Caco-2 (cell line): ENCODE results near the gene CEP112. TPM values are rescaled to one million over a fixed set of nuclear protein-coding genes. Genes with fewer than 3 reads are reported as not detected.

Experiments
- BruUV-seq: library from RNA; stranded (reverse); fragments of 400-500 nt; replicated peaks from 2 replicates; lab custom pipeline; 2021; lab: Mats Ljungman, UMichigan
- CTCF ChIA-PET: fragments of 300-600 bp; sonication (Branson Sonifier 250); formaldehyde crosslinking; loops from one replicate; lab custom pipeline; 2022; ENCODE audit warnings: antibody characterized with exemption; lab: Charles Lee
- POLR2A ChIA-PET: fragments of 300-600 bp; sonication (Branson Sonifier 250); formaldehyde crosslinking; loops from one replicate; lab custom pipeline; 2022; ENCODE audit warnings: antibody characterized with exemption; lab: Charles Lee
- DNase-seq, 2 experiments: peaks; one replicate each; pipeline versions ENCODE4 v3.0.0 to v3.0.0-alpha.2; 2020 to 2022
- H3K27me3 ChIP-seq: replicated peaks from 2 replicates; pipeline ENCODE4 v1.6.0; 2011; ENCODE audit warnings: low read length; ENCODE audit not compliant: control insufficient read depth, insufficient read depth
- H3K36me3 ChIP-seq: 2 replicates; pipeline ENCODE4 v1.5.1; 2011; ENCODE audit warnings: low read length; ENCODE audit not compliant: control insufficient read depth, insufficient read depth
- H3K4me1 ChIP-seq: fragments of 250-450 bp; sonication (Bioruptor Pico); 2 replicates; pipeline ENCODE4 v1.5.1; 2020; ENCODE audit warnings: mild to moderate bottlenecking
- H3K4me3 ChIP-seq: 2 replicates; pipeline ENCODE4 v1.5.1; 2011; ENCODE audit warnings: low read depth, mild to moderate bottlenecking, control low read depth, low read length
- H3K9me3 ChIP-seq: fragments of 250-450 bp; sonication (Bioruptor Pico); 2 replicates; pipeline ENCODE4 v1.5.1; 2020; ENCODE audit warnings: mild to moderate bottlenecking, moderate library complexity
- H3K27ac Mint-ChIP-seq: one replicate; pipeline ENCODE4 v1.8.0; 2022; ENCODE audit warnings: mixed read lengths; ENCODE audit not compliant: unreplicated experiment
- H3K27me3 Mint-ChIP-seq: one replicate; pipeline ENCODE4 v1.8.0; 2022; ENCODE audit warnings: mixed read lengths; ENCODE audit not compliant: insufficient read depth, unreplicated experiment
- H3K36me3 Mint-ChIP-seq: one replicate; pipeline ENCODE4 v1.8.0; 2022; ENCODE audit warnings: mild to moderate bottlenecking, mixed read lengths; ENCODE audit not compliant: insufficient read depth, unreplicated experiment
- H3K4me1 Mint-ChIP-seq: one replicate; pipeline ENCODE4 v1.8.0; 2022; ENCODE audit warnings: low read depth, mixed read lengths; ENCODE audit not compliant: unreplicated experiment
- H3K4me3 Mint-ChIP-seq: one replicate; pipeline ENCODE4 v1.8.0; 2022; ENCODE audit warnings: mild to moderate bottlenecking, moderate library complexity, mixed read lengths; ENCODE audit not compliant: unreplicated experiment
- H3K9me3 Mint-ChIP-seq: one replicate; pipeline ENCODE4 v1.8.0; 2022; ENCODE audit warnings: mixed read lengths; ENCODE audit not compliant: unreplicated experiment
- intact Hi-C: fragments of 100-400 bp; cut with micrococcal nuclease; formaldehyde crosslinking; loops from one replicate; pipeline ENCODE4 v1.10.0; 2022; ENCODE audit not compliant: unreplicated experiment
- total RNA-seq: library from RNA; stranded (reverse); gene quantifications from 2 replicates; pipeline ENCODE4 v1.2.3, GENCODE V29; 2022
- TF ChIP-seq, protein P1 (sequence below), 2 experiments: fragments of 200-600 bp in 1 of 2; IDR thresholded peaks; 1 replicate in 1 of 2; 2 replicates in 1 of 2; pipeline versions ENCODE4 v1.5.1 to v1.8.0; 2011 to 2022; ENCODE audit warnings: antibody characterized with exemption in 1 of 2, control low read depth in 1 of 2, inconsistent platforms in 1 of 2, low read depth in 1 of 2, low read length in 1 of 2, mild to moderate bottlenecking in 1 of 2, moderate library complexity in 1 of 2; ENCODE audit not compliant: insufficient read depth in 1 of 2, severe bottlenecking in 1 of 2, unreplicated experiment in 1 of 2

The CEP112 gene
- total RNA-seq, 1 experiment from 2014 or later, result 4.7 TPM

DNA sequence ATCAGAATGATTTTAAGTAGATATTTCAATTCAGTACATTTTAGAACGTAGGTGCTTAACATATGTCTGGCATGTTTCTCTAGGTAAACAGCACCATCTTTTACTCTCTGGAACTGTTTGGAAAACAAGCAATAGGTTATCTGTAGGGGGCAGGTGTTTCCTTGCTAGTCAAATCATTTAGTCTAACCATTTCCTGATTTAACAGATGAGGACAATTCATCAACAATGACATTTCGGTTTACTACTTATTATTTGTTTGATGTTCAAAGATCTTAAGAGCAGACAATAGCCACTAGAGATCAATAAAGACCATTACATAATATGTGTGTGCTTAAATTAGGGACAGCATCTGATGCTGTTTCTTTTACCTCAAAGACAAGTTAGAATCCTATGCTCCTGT lies 173.1 kb downstream of the CEP112 start:
- BruUV-seq, result no TSS peak
- TF ChIP-seq, protein P1, sequence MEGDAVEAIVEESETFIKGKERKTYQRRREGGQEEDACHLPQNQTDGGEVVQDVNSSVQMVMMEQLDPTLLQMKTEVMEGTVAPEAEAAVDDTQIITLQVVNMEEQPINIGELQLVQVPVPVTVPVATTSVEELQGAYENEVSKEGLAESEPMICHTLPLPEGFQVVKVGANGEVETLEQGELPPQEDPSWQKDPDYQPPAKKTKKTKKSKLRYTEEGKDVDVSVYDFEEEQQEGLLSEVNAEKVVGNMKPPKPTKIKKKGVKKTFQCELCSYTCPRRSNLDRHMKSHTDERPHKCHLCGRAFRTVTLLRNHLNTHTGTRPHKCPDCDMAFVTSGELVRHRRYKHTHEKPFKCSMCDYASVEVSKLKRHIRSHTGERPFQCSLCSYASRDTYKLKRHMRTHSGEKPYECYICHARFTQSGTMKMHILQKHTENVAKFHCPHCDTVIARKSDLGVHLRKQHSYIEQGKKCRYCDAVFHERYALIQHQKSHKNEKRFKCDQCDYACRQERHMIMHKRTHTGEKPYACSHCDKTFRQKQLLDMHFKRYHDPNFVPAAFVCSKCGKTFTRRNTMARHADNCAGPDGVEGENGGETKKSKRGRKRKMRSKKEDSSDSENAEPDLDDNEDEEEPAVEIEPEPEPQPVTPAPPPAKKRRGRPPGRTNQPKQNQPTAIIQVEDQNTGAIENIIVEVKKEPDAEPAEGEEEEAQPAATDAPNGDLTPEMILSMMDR (IDR thresholded peaks at IDR 0.05; ENCODE audit: insufficient read depth in 1 of 2, low read depth in 1 of 2, low read length in 1 of 2, severe bottlenecking in 1 of 2, unreplicated experiment in 1 of 2), result no peak

DNA sequence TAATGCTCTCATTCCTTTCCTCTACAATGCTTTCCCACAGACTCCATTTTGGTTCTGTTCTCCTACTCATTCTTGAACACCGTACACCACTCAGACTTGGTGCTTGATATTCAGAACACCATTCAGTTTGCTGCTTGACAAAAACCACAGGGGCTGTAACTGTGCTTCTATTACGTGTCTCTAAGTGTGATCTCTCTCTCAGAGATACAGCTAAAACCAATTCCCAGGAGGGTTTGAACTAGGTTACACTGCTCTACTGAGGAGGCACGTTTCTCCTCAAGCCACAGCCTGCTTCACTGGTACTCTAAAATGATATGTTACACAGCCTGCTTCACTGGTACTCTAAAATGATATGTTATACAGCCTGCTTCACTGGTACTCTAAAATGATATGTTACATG lies 175.7 kb downstream of the CEP112 start:
- Histone ChIP-seq H3K4me1 (no peaks in the 10 kb centered on the region), H3K36me3 (no peaks in the 10 kb centered on the region), H3K4me3 (no peak overlapping the region), H3K27me3 (peaks cover 1% of the 10 kb centered on the region; the same call in 1 of the 2 replicates), H3K9me3 (no peaks in the 10 kb centered on the region)
- BruUV-seq, result no TSS peak
- no peak for DNase-seq
- ChIA-PET POLR2A (no interaction called here), CTCF (no interaction called here)
- Mint-ChIP-seq H3K36me3 (no peaks in the 10 kb centered on the region), H3K9me3 (no peaks in the 10 kb centered on the region), H3K4me1 (no peaks in the 10 kb centered on the region), H3K27ac (no peak overlapping the region), H3K27me3 (peaks cover 12% of the 10 kb centered on the region), H3K4me3 (no peak overlapping the region)
- intact Hi-C loops, result no loop called here
- TF ChIP-seq, protein P1 (IDR thresholded peaks at IDR 0.05; ENCODE audit: insufficient read depth in 1 of 2, low read depth in 1 of 2, low read length in 1 of 2, severe bottlenecking in 1 of 2, unreplicated experiment in 1 of 2), result no peak

More for the DNA sequence above, 173.1 kb downstream of the CEP112 start:
- peaks cover 8% of the 10 kb centered on the region for H3K9me3 Mint-ChIP-seq
- Histone ChIP-seq H3K4me1 (no peaks in the 10 kb centered on the region), H3K4me3 (no peak overlapping the region), H3K9me3 (peaks cover 4% of the 10 kb centered on the region; the same call in 1 of the 2 replicates), H3K27me3 (peaks cover 1% of the 10 kb centered on the region; the same call in 1 of the 2 replicates), H3K36me3 (no peaks in the 10 kb centered on the region)
- ChIA-PET CTCF (no interaction called here), POLR2A (no interaction called here)
- DNase-seq, result no peak
- H3K27ac Mint-ChIP-seq, result no peak overlapping the region
- no peaks in the 10 kb centered on the region for H3K4me1 Mint-ChIP-seq
- H3K27me3 Mint-ChIP-seq, result peaks cover 9% of the 10 kb centered on the region
- H3K36me3 Mint-ChIP-seq, result no peaks in the 10 kb centered on the region
- H3K4me3 Mint-ChIP-seq, result no peak overlapping the region
- intact Hi-C loops, result no loop called here

DNA sequence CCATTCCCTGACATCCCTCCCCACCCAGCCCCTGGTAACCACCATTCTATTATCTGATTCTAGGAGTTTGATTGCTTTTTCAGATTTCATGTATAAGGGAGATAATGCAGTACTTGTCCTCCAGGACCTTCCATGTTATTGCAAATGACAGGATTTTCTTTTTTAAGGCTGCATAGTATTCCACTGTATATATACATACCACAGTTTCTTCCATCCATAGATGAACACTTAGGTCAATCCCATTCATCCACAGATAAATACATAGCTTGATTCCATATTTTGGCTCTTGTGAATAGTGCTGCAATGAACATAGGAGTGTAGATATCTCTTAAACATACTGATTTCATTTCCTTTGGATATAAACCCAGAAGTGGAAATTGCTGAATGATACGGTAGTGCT lies 183.3 kb downstream of the CEP112 start:
- H3K36me3 ChIP-seq, result no peaks in the 10 kb centered on the region
- BruUV-seq, result no TSS peak
- H3K4me1 Mint-ChIP-seq, result no peaks in the 10 kb centered on the region
- H3K36me3 Mint-ChIP-seq, result no peaks in the 10 kb centered on the region
- TF ChIP-seq, protein P1 (IDR thresholded peaks at IDR 0.05; ENCODE audit: insufficient read depth in 1 of 2, low read depth in 1 of 2, low read length in 1 of 2, severe bottlenecking in 1 of 2, unreplicated experiment in 1 of 2), result no peak
- DNase-seq, result no peak
- H3K27me3 ChIP-seq, result no peaks in the 10 kb centered on the region
- H3K4me1 ChIP-seq, result no peaks in the 10 kb centered on the region
- H3K9me3 Mint-ChIP-seq, result peaks cover 8% of the 10 kb centered on the region
- no peaks in the 10 kb centered on the region for H3K9me3 ChIP-seq
- no peak overlapping the region for H3K27ac Mint-ChIP-seq
- H3K4me3 ChIP-seq, result no peak overlapping the region
- H3K27me3 Mint-ChIP-seq, result peaks cover 6% of the 10 kb centered on the region
- CTCF ChIA-PET, result no interaction called here
- intact Hi-C loops, result no loop called here
- POLR2A ChIA-PET, result no interaction called here
- no peak overlapping the region for H3K4me3 Mint-ChIP-seq
